Neural crest cell (in vitro differentiated cells): ENCODE data around the gene CDH23. TPM values are rescaled to one million over a fixed set of nuclear protein-coding genes. Genes with fewer than 3 reads are reported as not detected.

Experiments used
- DNase-seq: peaks from one replicate; pipeline ENCODE4 v3.0.0; 2021; ENCODE audit warnings: low read depth, mixed read lengths, low spot score
- H3K27ac Mint-ChIP-seq: one replicate; pipeline ENCODE4 v1.8.0; 2021; ENCODE audit warnings: mild to moderate bottlenecking, mixed read lengths; ENCODE audit not compliant: unreplicated experiment
- H3K27me3 Mint-ChIP-seq: 2 replicates; pipeline ENCODE4 v1.8.0; 2021; ENCODE audit warnings: low read depth, mild to moderate bottlenecking, mixed read lengths
- H3K36me3 Mint-ChIP-seq: 2 replicates; pipeline ENCODE4 v1.8.0; 2021; ENCODE audit warnings: low read depth, mild to moderate bottlenecking, mixed read lengths
- H3K4me1 Mint-ChIP-seq: 2 replicates; pipeline ENCODE4 v1.8.0; 2021; ENCODE audit warnings: mixed read lengths
- H3K4me3 Mint-ChIP-seq: one replicate; pipeline ENCODE4 v1.8.0; 2021; ENCODE audit warnings: mild to moderate bottlenecking, mixed read lengths
- H3K9me3 Mint-ChIP-seq: 2 replicates; pipeline ENCODE4 v1.8.0; 2021; ENCODE audit warnings: mixed read lengths
- total RNA-seq: library from RNA; stranded (reverse); gene quantifications from 2 replicates; pipeline ENCODE4 v1.2.1, GENCODE V29; 2021
- TF ChIP-seq, protein P1 (sequence below): fragments of 200-600 bp; sonication (generic); conservative IDR thresholded peaks from 2 replicates; pipeline ENCODE4 v1.5.0; 2021; ENCODE audit warnings: antibody characterized with exemption, mild to moderate bottlenecking

Gene CDH23
- total RNA-seq, 1 donor from 2014 or later: 2.6 TPM

DNA sequence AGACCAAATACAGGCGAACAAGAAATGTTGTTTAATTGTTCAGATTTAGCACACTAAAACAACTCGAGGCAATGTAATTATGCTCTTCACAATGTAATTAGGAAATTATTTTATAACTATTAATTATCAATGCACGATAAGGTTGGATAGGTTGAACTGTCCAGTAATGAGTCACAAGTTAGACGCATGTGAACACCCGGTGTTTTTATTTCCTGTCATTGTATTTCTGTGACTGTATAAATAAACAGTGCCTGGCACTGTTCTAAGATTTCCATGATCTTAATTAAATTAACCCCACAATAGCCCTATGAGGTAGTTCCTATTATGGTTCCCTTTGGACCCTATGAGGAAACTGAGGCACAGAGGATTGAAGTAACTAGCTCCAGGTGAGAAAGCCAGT, 296.7 kb downstream of the CDH23 start:
- H3K9me3 Mint-ChIP-seq: no peaks in the 10 kb centered on the region
- no peaks in the 10 kb centered on the region for H3K36me3 Mint-ChIP-seq
- no peak overlapping the region for H3K27ac Mint-ChIP-seq
- DNase-seq: no peak
- TF ChIP-seq, protein P1, sequence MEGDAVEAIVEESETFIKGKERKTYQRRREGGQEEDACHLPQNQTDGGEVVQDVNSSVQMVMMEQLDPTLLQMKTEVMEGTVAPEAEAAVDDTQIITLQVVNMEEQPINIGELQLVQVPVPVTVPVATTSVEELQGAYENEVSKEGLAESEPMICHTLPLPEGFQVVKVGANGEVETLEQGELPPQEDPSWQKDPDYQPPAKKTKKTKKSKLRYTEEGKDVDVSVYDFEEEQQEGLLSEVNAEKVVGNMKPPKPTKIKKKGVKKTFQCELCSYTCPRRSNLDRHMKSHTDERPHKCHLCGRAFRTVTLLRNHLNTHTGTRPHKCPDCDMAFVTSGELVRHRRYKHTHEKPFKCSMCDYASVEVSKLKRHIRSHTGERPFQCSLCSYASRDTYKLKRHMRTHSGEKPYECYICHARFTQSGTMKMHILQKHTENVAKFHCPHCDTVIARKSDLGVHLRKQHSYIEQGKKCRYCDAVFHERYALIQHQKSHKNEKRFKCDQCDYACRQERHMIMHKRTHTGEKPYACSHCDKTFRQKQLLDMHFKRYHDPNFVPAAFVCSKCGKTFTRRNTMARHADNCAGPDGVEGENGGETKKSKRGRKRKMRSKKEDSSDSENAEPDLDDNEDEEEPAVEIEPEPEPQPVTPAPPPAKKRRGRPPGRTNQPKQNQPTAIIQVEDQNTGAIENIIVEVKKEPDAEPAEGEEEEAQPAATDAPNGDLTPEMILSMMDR: no peak
- no peak overlapping the region for H3K4me3 Mint-ChIP-seq
- no peaks in the 10 kb centered on the region for H3K27me3 Mint-ChIP-seq
- no peaks in the 10 kb centered on the region for H3K4me1 Mint-ChIP-seq

DNA sequence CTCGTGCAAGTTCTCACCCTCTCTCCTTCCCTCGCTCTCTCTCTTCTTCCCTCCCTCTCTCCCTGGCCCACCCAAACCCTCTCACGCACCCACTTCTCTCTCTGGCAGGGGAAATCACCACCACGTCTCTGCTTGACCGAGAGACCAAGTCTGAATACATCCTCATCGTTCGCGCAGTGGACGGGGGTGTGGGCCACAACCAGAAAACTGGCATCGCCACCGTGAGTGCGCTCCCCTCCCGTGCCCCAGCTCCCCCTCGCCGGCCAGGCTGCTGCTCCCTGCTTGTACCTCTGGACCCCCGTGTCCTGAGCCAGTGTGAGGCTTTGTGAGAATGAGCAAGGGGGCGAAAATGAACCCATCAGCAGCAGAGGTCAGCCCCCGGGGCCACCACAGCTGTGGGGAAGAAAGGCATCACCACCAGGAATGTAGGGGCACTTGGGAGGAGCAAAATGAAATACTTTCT, 297.4 kb downstream of the CDH23 start:
- H3K27me3 Mint-ChIP-seq: no peaks in the 10 kb centered on the region
- H3K4me3 Mint-ChIP-seq: no peak overlapping the region
- H3K4me1 Mint-ChIP-seq: no peaks in the 10 kb centered on the region
- TF ChIP-seq, protein P1: no peak
- H3K36me3 Mint-ChIP-seq: no peaks in the 10 kb centered on the region
- H3K27ac Mint-ChIP-seq: no peak overlapping the region
- no peak for DNase-seq
- no peaks in the 10 kb centered on the region for H3K9me3 Mint-ChIP-seq

DNA sequence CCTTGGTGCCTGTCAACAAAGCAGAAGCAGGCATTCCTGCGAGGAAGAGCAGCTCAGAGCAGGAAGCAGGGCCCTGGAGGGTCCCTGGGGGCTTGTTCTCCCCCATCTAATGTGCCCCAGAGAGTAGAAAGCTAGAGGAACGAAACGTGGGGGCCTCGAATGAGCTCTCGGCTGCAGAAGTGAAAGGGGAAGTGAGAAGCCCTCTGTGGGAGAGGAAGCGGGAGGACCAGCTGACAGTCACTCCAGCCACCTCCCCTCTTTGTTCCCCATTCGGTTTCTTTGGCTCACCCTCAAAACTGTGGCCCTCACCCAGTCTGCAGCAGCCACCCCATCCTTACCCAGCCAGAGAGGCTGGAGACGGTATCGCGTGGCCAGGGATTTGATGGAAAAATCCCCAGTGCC, 297.8 kb downstream of the CDH23 start:
- H3K27ac Mint-ChIP-seq: no peak overlapping the region
- TF ChIP-seq, protein P1: no peak
- no peaks in the 10 kb centered on the region for H3K9me3 Mint-ChIP-seq
- no peaks in the 10 kb centered on the region for H3K36me3 Mint-ChIP-seq
- DNase-seq: no peak
- H3K27me3 Mint-ChIP-seq: peaks cover 3% of the 10 kb centered on the region
- no peaks in the 10 kb centered on the region for H3K4me1 Mint-ChIP-seq
- no peak overlapping the region for H3K4me3 Mint-ChIP-seq

DNA sequence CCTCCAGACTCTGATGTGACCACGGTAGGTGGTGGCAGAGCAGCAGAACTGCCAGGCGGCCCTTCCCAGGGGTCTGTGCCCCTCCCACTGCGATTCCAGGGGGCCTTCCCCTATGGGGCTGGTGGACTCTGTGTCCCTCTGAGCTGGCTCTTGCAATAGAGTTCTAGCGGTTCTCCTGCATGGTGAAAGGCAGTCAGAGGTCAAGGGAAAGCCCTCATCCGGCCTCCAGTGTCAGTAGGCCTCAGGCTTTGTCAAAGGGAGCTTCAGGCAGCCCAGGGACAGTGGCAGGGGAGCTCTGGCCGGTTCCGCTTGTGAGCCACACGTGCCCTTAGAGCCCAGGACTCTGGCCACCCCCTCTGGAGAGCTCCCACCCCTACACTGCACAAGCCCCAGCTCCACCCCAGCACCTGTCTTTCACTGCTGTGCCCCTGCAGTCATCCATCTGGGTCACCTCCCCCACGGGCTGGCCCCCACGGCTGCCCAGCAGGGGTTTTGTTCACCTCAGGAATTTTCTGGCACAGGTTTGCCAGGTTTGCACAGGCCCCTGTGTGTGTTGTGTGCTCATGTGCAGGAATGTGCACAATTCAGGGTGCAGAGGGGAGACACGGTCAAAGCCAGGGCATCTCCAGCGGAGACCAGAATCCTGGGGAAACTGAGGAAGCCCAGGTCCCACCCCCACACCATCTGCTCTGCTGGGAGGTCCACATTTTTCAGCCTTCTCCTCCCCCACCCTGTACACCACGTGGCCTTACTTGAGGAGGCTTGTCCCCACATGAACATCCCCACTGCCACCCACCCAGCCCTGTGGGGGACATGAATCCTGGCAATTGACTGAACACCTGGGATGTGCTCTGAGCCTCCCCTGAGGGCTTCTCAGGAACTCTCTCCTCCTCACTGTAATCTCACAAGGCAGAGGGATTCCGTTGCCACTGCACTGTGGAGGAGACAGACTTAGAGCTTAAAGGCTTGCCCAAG, 299.1 kb downstream of the CDH23 start:
- Mint-ChIP-seq H3K27ac (no peak overlapping the region), H3K27me3 (peaks cover 4% of the 10 kb centered on the region), H3K4me1 (no peaks in the 10 kb centered on the region), H3K4me3 (no peak overlapping the region), H3K9me3 (no peaks in the 10 kb centered on the region), H3K36me3 (no peaks in the 10 kb centered on the region)
- TF ChIP-seq, protein P1: no peak
- DNase-seq: no peak

DNA sequence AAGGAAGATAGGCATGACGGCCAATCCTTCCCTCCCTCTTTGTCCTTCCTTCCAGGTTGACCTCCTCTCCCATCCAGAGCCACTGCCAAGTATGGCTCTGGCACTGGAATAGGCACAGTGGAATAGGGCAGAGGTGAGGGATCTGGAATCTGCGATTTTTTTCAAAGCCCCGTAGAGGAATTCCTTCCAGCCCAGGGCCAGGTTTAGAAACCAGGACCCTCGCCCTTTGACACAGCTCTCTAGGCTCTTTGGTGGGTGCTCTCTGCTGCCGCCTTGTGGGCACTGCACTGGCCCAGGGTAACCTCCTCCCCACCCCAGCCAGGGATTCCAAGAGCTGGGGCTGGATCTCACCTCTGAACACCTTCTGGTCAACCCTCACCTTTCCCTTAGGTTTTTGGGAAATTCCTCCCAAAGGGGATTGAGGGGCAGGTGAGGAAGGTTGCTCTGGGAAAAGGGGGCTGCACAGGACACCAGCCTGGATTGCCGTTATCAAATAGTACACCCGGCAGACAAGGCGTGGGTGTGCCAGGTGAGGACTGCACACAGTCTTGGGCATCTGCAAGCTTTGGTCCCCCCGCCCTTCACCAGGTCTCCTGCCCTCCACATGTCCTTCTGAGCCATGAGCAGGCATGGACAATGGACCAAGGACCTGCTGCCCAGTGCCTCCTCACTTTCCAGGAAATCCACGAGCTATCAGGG, 300.1 kb downstream of the CDH23 start:
- H3K9me3 Mint-ChIP-seq: no peaks in the 10 kb centered on the region
- peaks cover 4% of the 10 kb centered on the region for H3K27me3 Mint-ChIP-seq
- H3K27ac Mint-ChIP-seq: no peak overlapping the region
- TF ChIP-seq, protein P1: peak; percentile 81
- DNase-seq: peak; percentile 75
- no peaks in the 10 kb centered on the region for H3K4me1 Mint-ChIP-seq
- H3K36me3 Mint-ChIP-seq: no peaks in the 10 kb centered on the region
- H3K4me3 Mint-ChIP-seq: no peak overlapping the region
